NB4 (cell line): ENCODE data around the gene EFNB3.
A peak's percentile ranks its signal among the peaks of the same experiment; 100 is the strongest.

Experiments used
- DNase-seq: peaks from one replicate; pipeline ENCODE4 v3.0.0; 2010; ENCODE audit warnings: low read depth
- H3K4me3 ChIP-seq: one replicate; pipeline ENCODE4 v1.5.1; 2011; ENCODE audit warnings: mild to moderate bottlenecking, low read depth, low read length, moderate library complexity
- CTCF ChIP-seq: IDR thresholded peaks from one replicate; pipeline ENCODE4 v1.5.1; 2012; ENCODE audit warnings: low read depth, low read length
- MAX ChIP-seq: IDR thresholded peaks from 2 replicates; pipeline ENCODE4 v1.6.1; 2011; ENCODE audit warnings: low read depth, low read length
- MYC ChIP-seq: IDR thresholded peaks from 2 replicates; pipeline ENCODE4 v1.6.1; 2011; ENCODE audit warnings: low read depth, low read length
- POLR2A ChIP-seq: IDR thresholded peaks from 2 replicates; pipeline ENCODE4 v1.6.1; 2011; ENCODE audit warnings: mild to moderate bottlenecking; ENCODE audit not compliant: insufficient read length; ENCODE audit errors: extremely low read depth

Gene EFNB3

GRCh38 chr17:7715936-7716886, 11.2 kb downstream of the EFNB3 start:
- no peak for DNase-seq
- H3K4me3 ChIP-seq: no peak overlapping the region
- TF ChIP-seq CTCF (no peak), MAX (no peak), MYC (no peak), POLR2A (no peak)

DNA sequence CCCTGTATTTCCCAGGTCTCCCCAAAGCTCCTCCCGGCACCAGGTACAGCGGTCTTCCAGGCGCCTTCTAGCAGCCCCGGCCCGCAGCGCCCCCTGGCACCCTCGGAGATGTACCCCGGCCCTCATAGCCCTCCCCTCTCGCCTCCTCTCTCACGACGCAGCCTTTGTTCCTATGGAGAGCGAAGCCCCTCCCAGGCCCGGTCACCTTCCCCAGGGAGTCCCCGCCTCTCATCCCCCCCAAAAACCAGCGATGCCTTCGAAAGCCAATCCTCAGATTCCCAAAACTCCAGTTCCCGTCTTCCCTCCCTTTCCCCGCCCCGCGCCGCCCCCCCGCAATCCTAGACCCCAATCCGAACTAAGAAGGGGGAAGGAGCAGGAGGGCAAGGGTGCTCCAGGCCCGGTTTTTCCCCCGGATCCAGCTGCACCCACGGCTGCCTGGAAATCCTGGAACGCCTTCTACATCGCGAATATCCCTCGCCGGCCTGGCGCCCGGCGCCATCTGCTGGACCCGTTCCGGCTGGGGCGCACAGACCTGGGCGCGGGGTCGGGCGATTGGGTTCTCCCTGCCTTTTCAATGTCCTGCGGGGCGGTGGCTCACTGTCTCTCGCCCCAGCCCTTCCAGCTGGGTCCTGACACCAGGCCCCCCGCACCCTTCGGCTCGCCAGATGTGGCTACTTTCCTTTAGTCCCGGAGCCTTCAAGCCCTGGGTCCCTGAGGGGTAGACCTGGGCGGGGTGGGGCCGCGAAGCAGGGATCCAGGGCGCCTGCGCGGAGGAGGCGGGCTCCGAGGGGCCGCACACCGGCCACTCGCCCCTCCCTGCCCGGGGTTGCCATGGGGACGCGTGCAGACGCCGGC, 12.1 kb downstream of the EFNB3 start, which contains the start of gene DNAH2:
TSS of gene DNAH2 (plus strand) at position 844 of the 855 bp plus-strand sequence. CDS start 1,991 bp downstream, outside the sequence.
- peak; percentile 31 for TF ChIP-seq CTCF
- TF ChIP-seq MYC: no peak
- DNase-seq: peak; percentile 52
- H3K4me3 ChIP-seq: no peak within 1 kb of the TSS

DNA sequence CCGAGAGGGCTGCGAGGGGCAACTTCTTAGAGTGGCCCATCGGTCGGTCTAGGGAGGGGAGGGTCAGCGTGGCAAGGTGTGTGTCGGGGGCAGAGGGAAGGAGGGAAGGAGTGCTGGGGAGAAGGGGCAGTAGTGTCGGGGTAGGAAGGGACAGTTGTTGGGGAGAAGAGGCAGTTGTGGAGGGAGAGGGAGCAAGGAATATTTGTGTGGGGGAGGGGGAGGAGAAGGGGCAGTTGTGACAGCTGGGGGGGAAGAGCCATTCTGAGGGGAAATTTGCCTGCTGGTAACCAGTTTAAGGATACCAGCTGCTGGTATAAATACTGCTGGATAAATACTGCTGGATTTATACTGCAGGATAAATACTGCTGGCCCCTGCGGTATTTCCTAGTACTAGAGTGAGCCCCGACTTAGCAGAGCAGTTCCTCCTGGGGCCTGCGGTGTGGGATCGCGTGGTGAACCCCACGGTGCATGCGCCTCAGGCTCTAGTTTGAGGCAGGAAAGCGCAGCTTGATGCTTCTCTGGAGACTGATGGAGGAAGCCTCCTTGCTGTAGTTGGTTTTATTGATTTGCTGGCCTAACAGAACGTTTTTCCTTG, 12.9 kb downstream of the EFNB3 start:
- DNase-seq: peak; percentile 46
- no peak for TF ChIP-seq CTCF
- H3K4me3 ChIP-seq: no peak overlapping the region

- H3K4me3 ChIP-seq: no peak overlapping the region
- TF ChIP-seq POLR2A: no peak
- no peak for TF ChIP-seq CTCF
- TF ChIP-seq MAX: no peak
- TF ChIP-seq MYC: no peak
- DNase-seq: no peak
Observed at GRCh38 chr17:7719661-7720060, 14.7 kb downstream of the EFNB3 start.

DNA sequence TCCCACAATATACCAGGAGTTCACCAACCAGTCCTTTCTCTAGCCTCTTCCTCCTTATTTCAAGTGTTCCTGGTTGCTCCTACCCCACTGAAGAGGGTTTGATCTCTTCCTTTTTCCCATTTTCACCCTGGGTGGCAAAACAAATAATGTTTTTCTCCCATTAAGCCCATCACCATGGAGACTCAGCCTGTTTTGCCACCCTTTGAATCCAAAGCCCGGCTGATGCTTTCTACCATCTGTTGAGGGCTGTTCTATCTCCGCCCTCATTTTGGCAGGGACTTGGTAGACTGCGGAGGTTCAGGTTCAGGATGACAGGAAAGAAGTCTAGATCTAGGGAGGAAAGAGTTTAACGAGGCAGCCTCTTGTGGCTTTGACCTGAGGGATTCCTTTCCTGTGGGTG, 15.1 kb downstream of the EFNB3 start:
- TF ChIP-seq POLR2A (no peak), CTCF (no peak), MYC (no peak), MAX (no peak)
- H3K4me3 ChIP-seq: no peak overlapping the region
- no peak for DNase-seq
